Raji (cell line): ENCODE measurements around the gene CLCN1.

Experiments
- POLR2A ChIP-seq: IDR thresholded peaks from 2 replicates; pipeline ENCODE4 v1.6.1; 2011; ENCODE audit warnings: low read depth, low read length, control low read depth; ENCODE audit not compliant: insufficient read depth

CLCN1 gene

DNA sequence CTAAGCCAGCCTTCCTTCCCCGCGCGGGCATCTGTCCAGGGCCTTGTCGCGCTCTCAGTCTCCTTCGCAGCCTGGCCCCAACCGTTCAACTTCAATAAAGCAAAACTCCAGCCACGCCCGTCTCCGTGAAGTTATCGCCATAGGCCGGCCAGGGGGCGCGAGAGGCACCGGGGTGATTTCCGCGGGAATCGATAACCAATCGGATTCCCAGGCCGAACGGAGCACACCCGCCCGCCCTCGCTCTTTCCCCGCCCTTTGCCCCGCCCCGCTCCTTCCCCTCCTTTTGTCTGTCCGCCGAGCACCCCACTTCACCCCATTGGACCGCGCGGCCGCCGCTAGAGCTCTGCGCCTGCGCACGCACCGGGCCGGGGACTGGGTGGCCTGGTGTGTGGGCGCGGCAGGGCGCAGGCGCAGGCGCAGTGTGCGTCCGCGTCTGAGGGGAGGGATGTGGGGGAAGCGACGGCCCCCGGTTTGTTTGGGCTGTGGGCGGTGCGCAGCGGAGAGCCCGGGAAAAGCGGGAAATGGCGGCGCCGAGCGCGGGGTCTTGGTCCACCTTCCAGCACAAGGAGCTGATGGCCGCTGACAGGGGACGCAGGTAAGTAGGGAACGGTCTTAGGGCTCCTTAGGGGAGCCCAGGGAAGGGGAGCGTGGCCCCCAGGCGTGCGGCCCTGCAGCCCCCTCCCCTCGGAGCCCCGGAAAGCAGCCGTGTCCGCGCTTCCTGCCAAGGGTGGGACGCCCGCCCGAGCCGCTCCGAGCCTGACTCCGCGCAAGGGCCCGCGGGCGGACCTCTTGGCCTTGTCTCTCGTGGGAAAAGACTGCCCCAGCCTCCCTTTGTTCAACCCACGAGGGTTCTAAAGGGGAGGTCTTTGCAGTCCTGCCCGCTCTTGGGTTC is 27.7 kb upstream of the CLCN1 start, which contains the start of gene CASP2:
CASP2 (plus strand) TSS at position 417 of the 892 bp plus-strand sequence; CDS start at position 522, 105 bp downstream.
- peak; percentile 90 for TF ChIP-seq POLR2A

DNA sequence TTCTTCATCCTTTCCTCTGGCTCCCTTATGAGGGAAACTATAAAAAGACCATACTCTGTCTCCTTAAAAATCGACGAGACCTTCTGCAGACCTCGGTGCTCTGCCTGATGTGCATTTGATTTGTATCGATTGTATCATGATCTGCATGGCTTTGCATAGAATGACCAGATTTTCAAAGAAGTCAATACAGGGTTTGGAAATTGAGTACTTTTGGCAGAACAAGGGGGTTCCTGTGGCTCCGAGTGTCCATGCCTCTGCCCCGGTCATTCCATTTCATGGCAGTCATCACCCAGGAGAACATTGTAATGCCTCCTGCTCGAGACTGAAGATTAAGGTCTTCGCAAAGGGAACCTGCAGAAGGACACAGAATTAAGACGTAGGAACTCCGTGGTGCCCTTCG is 27.1 kb upstream of the CLCN1 start:
- no peak for TF ChIP-seq POLR2A

DNA sequence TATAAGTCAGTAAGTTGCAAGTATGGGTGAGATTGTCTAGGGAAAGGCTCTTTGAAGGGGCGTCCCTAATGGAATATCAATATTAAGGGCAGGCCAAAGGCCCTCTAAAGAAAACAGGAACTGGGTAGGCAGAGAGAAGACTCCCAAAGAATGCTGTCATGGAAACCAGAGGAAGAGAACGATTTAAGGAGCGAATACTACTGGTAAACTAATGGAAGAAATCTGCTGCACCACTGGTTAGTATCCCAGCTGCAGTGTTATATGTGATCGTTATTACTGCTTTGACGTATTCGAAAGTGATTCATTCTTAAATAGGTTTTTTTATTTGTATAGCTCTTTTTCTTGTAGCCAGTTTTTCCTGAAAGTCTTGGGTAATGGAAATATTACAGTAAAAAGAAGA is 26.5 kb upstream of the CLCN1 start:
- TF ChIP-seq POLR2A, result no peak

DNA sequence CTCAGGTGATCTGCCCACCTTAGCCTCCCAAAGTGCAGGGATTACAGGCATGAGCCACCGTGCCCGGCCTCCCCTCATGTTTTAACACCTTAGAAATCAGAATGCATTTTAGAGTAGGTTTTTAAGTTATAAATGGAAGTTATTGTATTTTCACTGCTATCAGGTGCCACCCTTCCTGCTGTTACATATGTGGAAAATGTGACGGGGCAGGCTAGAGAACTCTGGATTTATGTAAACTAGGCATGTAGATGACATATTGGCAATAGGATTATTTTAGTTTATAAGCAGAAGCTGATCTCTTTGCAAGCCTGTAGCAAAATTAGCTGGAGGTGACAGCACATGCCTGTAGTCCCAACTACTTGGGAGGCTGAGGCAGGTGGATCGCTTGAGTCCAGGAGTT is 25.6 kb upstream of the CLCN1 start:
- TF ChIP-seq POLR2A, result no peak

DNA sequence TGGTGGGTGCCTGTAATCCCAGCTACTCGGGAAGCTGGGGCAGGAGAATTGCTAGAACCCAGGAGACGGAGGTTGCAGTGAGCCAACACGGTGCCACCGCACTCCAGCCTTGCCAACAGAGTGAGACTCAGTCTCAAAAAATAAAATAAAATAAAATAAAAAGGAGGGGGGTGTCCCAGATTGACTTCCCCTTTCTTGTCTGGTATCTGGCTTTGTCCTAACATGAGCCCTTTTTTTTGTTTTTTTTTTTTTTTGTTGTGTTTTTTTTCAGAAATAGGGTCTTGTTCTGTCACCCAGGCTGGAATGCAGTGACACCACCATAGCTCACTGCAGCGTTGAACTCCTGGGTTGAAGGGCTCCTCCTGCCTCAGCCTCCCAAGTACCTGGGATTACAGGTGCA is 23.0 kb upstream of the CLCN1 start:
- TF ChIP-seq POLR2A, result no peak

DNA sequence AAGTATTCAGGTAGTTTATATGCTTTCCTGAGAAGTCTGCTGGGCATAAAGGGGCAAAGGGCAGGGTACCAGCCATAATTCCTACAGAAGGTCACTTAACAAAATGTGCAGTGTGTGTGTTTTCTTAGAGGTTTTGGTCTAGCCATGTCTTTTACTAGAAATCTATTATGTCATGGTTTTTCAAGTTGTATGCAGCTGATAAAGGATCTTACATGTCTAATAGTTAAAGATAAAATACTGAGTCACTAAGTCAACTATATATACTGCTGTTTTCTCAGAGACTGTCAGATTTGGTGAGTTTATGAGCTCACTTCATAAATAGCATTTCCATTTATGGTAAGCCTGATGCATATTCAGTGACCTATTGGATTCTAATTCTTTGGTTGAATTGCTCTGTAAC is 20.0 kb upstream of the CLCN1 start:
- TF ChIP-seq POLR2A, result no peak

DNA sequence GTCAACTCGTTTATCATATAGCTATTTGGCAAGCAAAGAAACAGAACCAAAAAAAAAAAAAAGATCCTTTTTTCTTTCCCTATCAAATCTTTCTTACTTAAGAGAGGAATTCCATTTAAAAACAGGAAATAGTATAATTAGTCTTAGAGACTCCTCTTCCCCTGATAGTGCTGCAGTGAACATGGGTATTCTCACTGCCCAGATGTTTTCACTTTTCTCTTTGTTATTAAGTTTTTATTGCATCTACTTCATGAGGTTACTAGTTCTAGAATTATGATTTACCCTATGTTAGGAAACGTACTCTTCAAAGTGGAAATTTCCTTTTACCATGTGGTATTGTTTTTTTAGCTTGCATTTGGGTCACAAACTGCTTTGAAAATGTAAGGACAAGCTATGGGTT is 19.2 kb upstream of the CLCN1 start:
- no peak for TF ChIP-seq POLR2A

DNA sequence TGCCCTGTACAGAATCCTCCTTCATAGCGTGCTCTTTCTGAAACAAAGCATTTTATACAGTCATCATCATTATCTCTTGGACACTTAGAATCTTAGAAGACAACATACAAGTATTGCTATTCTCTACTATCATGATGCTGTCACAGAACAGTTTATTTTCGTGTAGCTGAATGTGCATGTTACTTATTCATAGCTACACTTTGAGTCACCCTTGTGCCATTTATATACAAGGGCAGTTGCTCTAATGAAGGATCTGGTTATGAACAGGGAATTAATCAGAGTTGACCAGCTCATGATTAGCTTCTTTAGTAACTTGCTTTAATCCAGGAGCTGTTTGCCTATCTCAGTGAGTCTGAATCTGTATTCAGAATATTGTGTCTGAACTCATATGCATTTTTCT is 16.6 kb upstream of the CLCN1 start:
- TF ChIP-seq POLR2A, result no peak

DNA sequence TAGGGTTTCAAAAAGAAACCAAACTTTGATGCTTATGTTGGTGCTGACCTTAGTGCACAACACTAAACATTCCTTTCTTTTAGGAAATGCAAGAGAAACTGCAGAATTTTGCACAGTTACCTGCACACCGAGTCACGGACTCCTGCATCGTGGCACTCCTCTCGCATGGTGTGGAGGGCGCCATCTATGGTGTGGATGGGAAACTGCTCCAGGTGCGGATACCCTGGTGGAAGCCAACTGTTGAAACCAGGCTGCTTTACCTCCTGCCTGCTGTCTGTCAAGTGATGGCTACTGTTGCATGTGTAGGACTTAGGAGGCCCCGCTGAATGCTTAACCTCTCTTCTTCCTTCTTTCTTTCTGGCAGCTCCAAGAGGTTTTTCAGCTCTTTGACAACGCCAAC is 16.1 kb upstream of the CLCN1 start:
- TF ChIP-seq POLR2A, result no peak

DNA sequence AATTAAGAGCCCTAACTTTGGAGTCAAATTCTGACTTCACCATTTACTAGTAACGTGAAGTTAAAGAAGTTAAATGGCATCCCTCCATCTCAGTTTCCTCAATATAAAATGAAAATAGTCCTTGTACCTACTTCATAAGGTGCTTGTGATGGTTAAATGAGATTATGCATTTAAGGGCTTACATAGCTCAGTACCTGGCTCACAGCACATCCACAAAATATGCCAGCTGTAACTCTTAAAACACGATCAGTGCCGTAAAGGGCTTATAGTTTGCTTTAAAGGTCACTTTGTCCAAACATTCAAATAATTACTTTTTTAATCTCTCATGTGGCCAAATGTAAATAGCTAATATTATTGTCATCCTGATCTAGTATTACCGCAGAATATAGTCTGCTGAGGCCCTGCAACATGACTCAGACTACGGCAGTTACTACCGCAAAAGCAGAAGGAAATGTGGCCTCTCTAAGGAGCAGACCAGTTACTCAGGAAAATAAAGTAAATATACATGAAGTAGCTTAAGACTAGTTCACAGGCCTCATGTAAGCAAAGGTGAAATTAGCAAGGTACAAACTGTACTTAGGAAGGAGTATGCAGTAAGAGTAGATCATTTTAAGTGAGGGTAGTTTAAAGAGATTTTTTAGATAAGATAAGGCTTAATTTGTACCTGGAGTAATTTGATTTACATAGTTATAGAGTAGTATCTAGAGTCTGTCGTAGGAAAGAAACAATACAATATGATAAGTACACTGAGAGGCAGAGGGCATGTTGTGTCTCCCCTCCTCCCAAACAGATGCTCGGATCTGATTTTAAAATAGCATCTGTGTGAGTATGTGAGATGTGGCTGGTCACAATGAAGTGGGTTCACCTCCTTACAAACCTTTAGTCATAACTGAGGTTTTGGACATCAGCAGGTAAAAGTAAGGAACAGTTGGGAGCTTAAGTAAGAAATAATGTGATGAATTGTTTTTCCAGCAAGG is 14.7 kb upstream of the CLCN1 start:
- TF ChIP-seq POLR2A, result no peak

DNA sequence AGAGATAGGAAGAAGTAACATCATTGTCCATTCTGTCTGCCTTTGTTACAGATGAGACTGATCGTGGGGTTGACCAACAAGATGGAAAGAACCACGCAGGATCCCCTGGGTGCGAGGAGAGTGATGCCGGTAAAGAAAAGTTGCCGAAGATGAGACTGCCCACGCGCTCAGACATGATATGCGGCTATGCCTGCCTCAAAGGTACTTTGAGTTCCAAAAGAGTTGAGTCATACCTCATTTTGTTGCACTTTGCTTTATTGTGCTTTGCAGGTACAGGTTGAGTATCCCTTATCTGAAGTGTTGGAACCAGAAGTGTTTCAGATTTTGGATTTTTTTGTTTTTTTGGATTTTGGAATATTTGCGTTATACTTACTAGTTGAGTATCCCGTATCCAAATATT is 12.2 kb upstream of the CLCN1 start:
- TF ChIP-seq POLR2A, result no peak

DNA sequence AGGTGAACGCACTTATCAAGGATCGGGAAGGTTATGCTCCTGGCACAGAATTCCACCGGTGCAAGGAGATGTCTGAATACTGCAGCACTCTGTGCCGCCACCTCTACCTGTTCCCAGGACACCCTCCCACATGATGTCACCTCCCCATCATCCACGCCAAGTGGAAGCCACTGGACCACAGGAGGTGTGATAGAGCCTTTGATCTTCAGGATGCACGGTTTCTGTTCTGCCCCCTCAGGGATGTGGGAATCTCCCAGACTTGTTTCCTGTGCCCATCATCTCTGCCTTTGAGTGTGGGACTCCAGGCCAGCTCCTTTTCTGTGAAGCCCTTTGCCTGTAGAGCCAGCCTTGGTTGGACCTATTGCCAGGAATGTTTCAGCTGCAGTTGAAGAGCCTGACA is 11.0 kb upstream of the CLCN1 start:
- TF ChIP-seq POLR2A, result no peak

DNA sequence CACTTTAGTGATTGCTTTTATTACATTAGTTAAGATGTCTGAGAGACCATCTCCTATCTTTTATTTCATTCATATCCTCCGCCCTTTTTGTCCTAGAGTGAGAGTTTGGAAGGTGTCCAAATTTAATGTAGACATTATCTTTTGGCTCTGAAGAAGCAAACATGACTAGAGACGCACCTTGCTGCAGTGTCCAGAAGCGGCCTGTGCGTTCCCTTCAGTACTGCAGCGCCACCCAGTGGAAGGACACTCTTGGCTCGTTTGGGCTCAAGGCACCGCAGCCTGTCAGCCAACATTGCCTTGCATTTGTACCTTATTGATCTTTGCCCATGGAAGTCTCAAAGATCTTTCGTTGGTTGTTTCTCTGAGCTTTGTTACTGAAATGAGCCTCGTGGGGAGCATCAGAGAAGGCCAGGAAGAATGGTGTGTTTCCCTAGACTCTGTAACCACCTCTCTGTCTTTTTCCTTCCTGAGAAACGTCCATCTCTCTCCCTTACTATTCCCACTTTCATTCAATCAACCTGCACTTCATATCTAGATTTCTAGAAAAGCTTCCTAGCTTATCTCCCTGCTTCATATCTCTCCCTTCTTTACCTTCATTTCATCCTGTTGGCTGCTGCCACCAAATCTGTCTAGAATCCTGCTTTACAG is 10.4 kb upstream of the CLCN1 start:
- no peak for TF ChIP-seq POLR2A

DNA sequence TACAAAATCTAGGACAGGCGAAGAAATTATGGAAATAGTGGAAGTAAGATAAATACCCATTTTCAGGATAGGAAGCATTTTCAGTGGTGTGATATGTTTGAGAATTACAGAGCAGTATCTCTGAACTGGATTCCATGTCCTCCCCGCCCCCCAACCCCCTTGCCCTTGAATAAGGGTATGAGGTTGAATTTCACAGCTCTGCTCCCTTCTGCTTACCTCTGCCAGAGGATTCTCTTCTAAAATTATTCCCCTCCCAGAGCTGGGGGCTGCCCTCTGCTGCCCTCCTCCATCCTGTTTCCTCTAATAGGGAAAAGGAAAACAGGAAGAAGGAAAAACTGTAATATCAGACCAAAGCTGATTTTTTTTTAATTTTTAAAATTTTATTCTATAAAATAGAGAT is 7.3 kb upstream of the CLCN1 start:
- TF ChIP-seq POLR2A, result no peak

DNA sequence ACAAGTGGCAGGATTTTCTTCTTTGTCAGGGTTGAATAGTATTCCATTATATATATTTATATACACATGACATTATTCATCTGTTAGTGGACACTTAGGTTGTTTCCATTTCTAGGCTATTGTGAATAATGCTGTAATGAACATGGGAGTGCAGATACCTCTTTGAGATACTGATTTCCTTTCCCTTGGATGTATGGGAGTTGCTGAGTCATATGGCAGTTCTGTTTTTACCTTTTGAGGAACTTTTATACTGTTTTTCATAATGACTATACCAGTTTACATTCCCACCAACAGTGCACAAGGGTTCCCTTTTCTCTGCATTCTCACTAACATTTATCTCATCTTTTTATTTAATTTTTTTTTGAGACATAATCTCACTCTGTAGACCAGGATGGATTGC is 1.8 kb upstream of the CLCN1 start:
- TF ChIP-seq POLR2A, result no peak
